Stimulated activated CD4-positive, alpha-beta T cell treated with anti-CD3 and anti-CD28 coated beads, Interleukin-4, amount 100 ng/mL, for 1 hour (primary cell): ENCODE data around the gene TFAP2D.
A peak's percentile ranks its signal among the peaks of the same experiment; 100 is the strongest.

Experiments used
- DNase-seq: peaks from one replicate; pipeline ENCODE4 v3.0.0-alpha.2; 2020

TFAP2D gene

GRCh38 chr6:50721978-50722377 lies 8.7 kb downstream of the TFAP2D start:
- no peak for DNase-seq

GRCh38 chr6:50722829-50723554 lies 9.7 kb downstream of the TFAP2D start:
- no peak for DNase-seq

- no peak for DNase-seq
Observed at GRCh38 chr6:50724381-50725124, 11.2 kb downstream of the TFAP2D start.

GRCh38 chr6:50734488-50734887 lies 21.2 kb downstream of the TFAP2D start:
- DNase-seq = no peak

- no peak for DNase-seq
Observed at GRCh38 chr6:50742161-50742560, 28.8 kb downstream of the TFAP2D start.

GRCh38 chr6:50744976-50745375 lies 31.6 kb downstream of the TFAP2D start:
- DNase-seq = no peak

GRCh38 chr6:50762798-50763197 lies 49.5 kb downstream of the TFAP2D start:
- no peak for DNase-seq

GRCh38 chr6:50778696-50779095 lies 65.4 kb downstream of the TFAP2D start:
- no peak for DNase-seq

- DNase-seq = no peak
Observed at GRCh38 chr6:50780382-50780781, 67.1 kb downstream of the TFAP2D start.

GRCh38 chr6:50785921-50786320 lies 72.6 kb downstream of the TFAP2D start:
- DNase-seq = no peak

GRCh38 chr6:50791900-50792508 lies 78.7 kb downstream of the TFAP2D start:
- DNase-seq = no peak

- DNase-seq = no peak
Observed at GRCh38 chr6:50792771-50793170, 79.4 kb downstream of the TFAP2D start.

- DNase-seq = no peak
Observed at GRCh38 chr6:50795574-50795973, 82.2 kb downstream of the TFAP2D start.

GRCh38 chr6:50804283-50804682 lies 91.0 kb downstream of the TFAP2D start:
- no peak for DNase-seq

GRCh38 chr6:50807035-50807434 lies 93.7 kb downstream of the TFAP2D start:
- no peak for DNase-seq

- no peak for DNase-seq
Observed at GRCh38 chr6:50815436-50816114, 102.2 kb downstream of the TFAP2D start.

- peak; percentile 53 for DNase-seq
Observed at GRCh38 chr6:50816115-50816675, 102.9 kb downstream of the TFAP2D start.

GRCh38 chr6:50816947-50817645 lies 103.8 kb downstream of the TFAP2D start:
- no peak for DNase-seq

GRCh38 chr6:50817646-50817950 lies 104.3 kb downstream of the TFAP2D start:
- DNase-seq = no peak

GRCh38 chr6:50818020-50818419 lies 104.7 kb downstream of the TFAP2D start:
- DNase-seq = no peak

GRCh38 chr6:50818673-50819072 lies 105.3 kb downstream of the TFAP2D start, which contains the start of gene TFAP2B:
TFAP2B (plus strand) TSS chr6:50818871; CDS start chr6:50818892, 21 bp downstream.
- no peak for DNase-seq

GRCh38 chr6:50819466-50819903 lies 106.2 kb downstream of the TFAP2D start:
- DNase-seq = no peak
